CD1c-positive myeloid dendritic cell (primary cell): ENCODE measurements around the gene RHAG.
"Not testable (repeated sequence)": the region's sequence is repeated elsewhere in the genome, so short reads cannot be mapped to it uniquely, and the experiment has no call there.

Experiments used
- DNase-seq: peaks from one replicate; pipeline ENCODE4 v3.0.0-alpha.2; 2016; ENCODE audit errors: extremely low spot score

The RHAG gene

GRCh38 chr6:49636713-49637349 lies at the start of gene RHAG:
TSS of gene RHAG (minus strand) at chr6:49636839. CDS start at chr6:49636812, 27 bp downstream.
- no peak for DNase-seq

GRCh38 chr6:49676671-49677281 lies 40.1 kb upstream of the RHAG start:
- no peak for DNase-seq

- no peak for DNase-seq
Observed at GRCh38 chr6:49675816-49676215, 39.2 kb upstream of the RHAG start.

- DNase-seq = no peak
Observed at GRCh38 chr6:49668083-49668511, 31.5 kb upstream of the RHAG start.

GRCh38 chr6:49666930-49667757 lies 30.5 kb upstream of the RHAG start:
- DNase-seq = no peak

- no peak for DNase-seq
Observed at GRCh38 chr6:49666480-49666879, 29.8 kb upstream of the RHAG start.

- no peak for DNase-seq
Observed at GRCh38 chr6:49664817-49665216, 28.2 kb upstream of the RHAG start.

GRCh38 chr6:49664054-49664453 lies 27.4 kb upstream of the RHAG start:
- DNase-seq = not testable (repeated sequence)

- no peak for DNase-seq
Observed at GRCh38 chr6:49662892-49663261, 26.2 kb upstream of the RHAG start.

- DNase-seq = no peak
Observed at GRCh38 chr6:49662231-49662891, 25.7 kb upstream of the RHAG start.

- DNase-seq = no peak
Observed at GRCh38 chr6:49653942-49654341, 17.3 kb upstream of the RHAG start.

- no peak for DNase-seq
Observed at GRCh38 chr6:49653438-49653837, 16.8 kb upstream of the RHAG start.

GRCh38 chr6:49651239-49651638 lies 14.6 kb upstream of the RHAG start:
- DNase-seq = no peak

- DNase-seq = no peak
Observed at GRCh38 chr6:49649988-49650387, 13.3 kb upstream of the RHAG start.

- DNase-seq = no peak
Observed at GRCh38 chr6:49648036-49648435, 11.4 kb upstream of the RHAG start.

- no peak for DNase-seq
Observed at GRCh38 chr6:49647476-49647875, 10.8 kb upstream of the RHAG start.

GRCh38 chr6:49646942-49647341 lies 10.3 kb upstream of the RHAG start:
- no peak for DNase-seq

GRCh38 chr6:49646130-49646824 lies 9.6 kb upstream of the RHAG start:
- DNase-seq = no peak

GRCh38 chr6:49645139-49645538 lies 8.5 kb upstream of the RHAG start:
- no peak for DNase-seq

GRCh38 chr6:49639177-49639817 lies 2.7 kb upstream of the RHAG start:
- DNase-seq = no peak

- DNase-seq = no peak
Observed at GRCh38 chr6:49637350-49637731, 702 bp upstream of the RHAG start.
